ENCODE measurements around the gene HILPDA. TPM values are rescaled to one million over a fixed set of nuclear protein-coding genes. Genes with fewer than 3 reads are reported as not detected.
"Not testable (repeated sequence)": the region's sequence is repeated elsewhere in the genome, so short reads cannot be mapped to it uniquely, and the experiment has no call there.

HILPDA gene
- total and polyA plus RNA-seq, 2 of the 4 experiments (the other 2 are of a cell fraction) = 31.2 to 35.6 TPM

DNA sequence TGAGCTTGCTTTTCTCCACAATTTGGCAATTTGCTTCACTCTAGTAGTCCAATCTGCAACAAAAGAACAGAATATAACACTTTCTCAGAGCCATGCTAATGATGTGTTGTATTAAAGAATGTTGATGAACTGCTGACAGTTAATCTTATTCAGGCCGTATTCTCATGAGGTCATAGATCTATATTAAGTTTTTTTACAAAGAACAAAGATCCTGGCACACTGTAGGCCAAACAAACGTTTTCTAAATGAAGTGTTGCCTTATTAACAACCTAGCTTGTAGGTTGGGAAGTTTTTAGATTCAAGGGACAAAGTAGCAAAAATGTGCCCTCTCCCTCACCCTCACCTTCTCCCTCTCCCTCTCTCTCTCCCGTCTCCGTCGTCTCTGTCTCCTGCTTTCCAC, 6.8 kb downstream of the HILPDA start:
- Histone ChIP-seq H2BK120ac (ENCODE audit: low read depth, low read length) (no peak overlapping the region), H3K27me3 (ENCODE audit: control insufficient read depth, insufficient read depth, low read length) (no peaks in the 10 kb centered on the region), H3K79me1 (ENCODE audit: low read depth in 1 of 2, low read length in 2 of 2) (peaks cover 7 to 25% of the 10 kb centered on the region in 2 experiments; a peak in 3 of 4 replicates), H3K23ac (ENCODE audit: low read depth, low read length) (no peak overlapping the region), H4K8ac (ENCODE audit: low read depth in 2 of 2, low read length in 2 of 2) (no peak overlapping the region; a peak in 1 of 4 replicates), H3K9me1 (ENCODE audit: insufficient read depth, low read length) (no peaks in the 10 kb centered on the region), H2BK20ac (ENCODE audit: low read depth, low read length) (no peak overlapping the region), H3K18ac (ENCODE audit: low read depth, low read length) (no peak overlapping the region), H2BK5ac (ENCODE audit: low read depth, low read length, poor library complexity, severe bottlenecking) (no peak overlapping the region), H3K4me1 (ENCODE audit: control insufficient read depth, insufficient read depth, low read length) (no peaks in the 10 kb centered on the region), H3K4me2 (ENCODE audit: low read depth, low read length) (no peak overlapping the region), H4K91ac (ENCODE audit: insufficient read depth, low read depth, low read length) (no peak overlapping the region), H2AK5ac (ENCODE audit: low read depth, low read length) (no peak overlapping the region), H3K9me3 (ENCODE audit: control insufficient read depth, insufficient read depth, low read length) (no peaks in the 10 kb centered on the region), H2AK9ac (replicated peaks; ENCODE audit: low read depth, low read length, poor library complexity) (no peak overlapping the region), H3K27ac (ENCODE audit: insufficient read depth, low read length) (no peak overlapping the region), H3K56ac (ENCODE audit: extremely low read depth, insufficient read depth, low read length) (no peak overlapping the region), H4K20me1 (ENCODE audit: insufficient read depth, low read length) (peaks cover 19% of the 10 kb centered on the region), H3K9ac (ENCODE audit: low read depth, low read length) (no peak overlapping the region), H4K5ac (ENCODE audit: low read depth, low read length) (no peak overlapping the region), H2BK15ac (ENCODE audit: low read depth, low read length) (no peak overlapping the region), H3K4ac (ENCODE audit: low read depth, low read length) (no peak overlapping the region), H3K4me3 (ENCODE audit: insufficient read depth, low read depth, low read length) (no peak overlapping the region), H3K14ac (replicated peaks; ENCODE audit: low read depth, low read length) (no peak overlapping the region), H2AFZ (replicated peaks; ENCODE audit: low read length, poor library complexity) (no peak overlapping the region), H3K36me3 (ENCODE audit: control insufficient read depth, insufficient read depth, low read length) (peaks cover 8% of the 10 kb centered on the region)
- ATAC-seq (ENCODE audit: low read depth) = no peak
- DNase-seq = no peak
- dilution Hi-C loops (cut with HindIII; ENCODE audit: low sequenced_read_pairs, unreplicated experiment) (no loop called here), intact Hi-C loops (cut with micrococcal nuclease) (no loop called here), in situ Hi-C loops (cut with MboI; ENCODE audit: low sequenced_read_pairs) (loop anchor here (5.0 to 25.0 kb wide), 2 partner anchors 35 to 425 kb away; no protein-coding TSS in a partner anchor)
- ChIA-PET CTCF (interaction anchor here (4.2 kb wide), 1 partner anchor 36 kb away, joined by 71 read pairs; no protein-coding TSS in a partner anchor), POLR2A (ENCODE audit: unreplicated experiment) (no interaction called here)
- TF ChIP-seq POLR2A (IDR thresholded peaks at IDR 0.05; ENCODE audit: low read depth, low read length) = no peak
- no TSS peak for BruUV-seq (replicated peaks)
- no CpG with 5 or more reads among the region's 5 CpGs for WGBS, 2 experiments (ENCODE audit: extremely low coverage in 2 of 2, insufficient read length in 1 of 2)

- H3K4me2 ChIP-seq (ENCODE audit: low read depth, low read length); POLR2A ChIA-PET (ENCODE audit: unreplicated experiment); H2BK120ac ChIP-seq (ENCODE audit: low read depth, low read length); H3K4me1 ChIP-seq (ENCODE audit: control insufficient read depth, insufficient read depth, low read length); H3K18ac ChIP-seq (ENCODE audit: low read depth, low read length); H4K8ac ChIP-seq (ENCODE audit: low read depth in 2 of 2, low read length in 2 of 2); H3K23ac ChIP-seq (ENCODE audit: low read depth, low read length); H3K9me3 ChIP-seq (ENCODE audit: control insufficient read depth, insufficient read depth, low read length); H2AK9ac ChIP-seq (replicated peaks; ENCODE audit: low read depth, low read length, poor library complexity); DNase-seq; H3K36me3 ChIP-seq (ENCODE audit: control insufficient read depth, insufficient read depth, low read length); H2BK5ac ChIP-seq (ENCODE audit: low read depth, low read length, poor library complexity, severe bottlenecking); H2BK15ac ChIP-seq (ENCODE audit: low read depth, low read length); H2AK5ac ChIP-seq (ENCODE audit: low read depth, low read length); H3K27me3 ChIP-seq (ENCODE audit: control insufficient read depth, insufficient read depth, low read length); dilution Hi-C loops (cut with HindIII; ENCODE audit: low sequenced_read_pairs, unreplicated experiment); CTCF ChIA-PET; H3K4ac ChIP-seq (ENCODE audit: low read depth, low read length); H3K9ac ChIP-seq (ENCODE audit: low read depth, low read length); H4K91ac ChIP-seq (ENCODE audit: insufficient read depth, low read depth, low read length); BruUV-seq (replicated peaks); H3K14ac ChIP-seq (replicated peaks; ENCODE audit: low read depth, low read length); H2BK20ac ChIP-seq (ENCODE audit: low read depth, low read length); H3K56ac ChIP-seq (ENCODE audit: extremely low read depth, insufficient read depth, low read length); H3K27ac ChIP-seq (ENCODE audit: insufficient read depth, low read length); H3K4me3 ChIP-seq (ENCODE audit: insufficient read depth, low read depth, low read length); H4K5ac ChIP-seq (ENCODE audit: low read depth, low read length); ATAC-seq (ENCODE audit: low read depth); H2AFZ ChIP-seq (replicated peaks; ENCODE audit: low read length, poor library complexity); intact Hi-C loops (cut with micrococcal nuclease); H3K9me1 ChIP-seq (ENCODE audit: insufficient read depth, low read length): not testable (repeated sequence)
- 72% methylated on average over 3 of the region's 30 CpGs; no CpG with 5 or more reads in 1 of the 2 experiments for WGBS, 2 experiments (ENCODE audit: extremely low coverage in 2 of 2, insufficient read length in 1 of 2)
- in situ Hi-C loops (cut with MboI; ENCODE audit: low sequenced_read_pairs) = loop anchor here (5.0 to 25.0 kb wide), 2 partner anchors 36 to 424 kb away; no protein-coding TSS in a partner anchor
- Histone ChIP-seq H3K79me1 (ENCODE audit: low read depth in 1 of 2, low read length in 2 of 2) (peaks cover 7 to 18% of the 10 kb centered on the region in 2 experiments; a peak in 2 of 4 replicates), H4K20me1 (ENCODE audit: insufficient read depth, low read length) (peaks cover 19% of the 10 kb centered on the region)
Measured at GRCh38 chr7:128463345-128463744, 7.7 kb downstream of the HILPDA start.

Data from IMR-90 (cell line).